Effector memory CD8-positive, alpha-beta T cell (primary cell): ENCODE measurements around the gene CCT3.
"Not testable (repeated sequence)": the region's sequence is repeated elsewhere in the genome, so short reads cannot be mapped to it uniquely, and the experiment has no call there.

ENCODE experiments used
- ATAC-seq: fragments of 150-1000 bp; cut with Tn5 transposase; replicated peaks from 2 replicates; pipeline ENCODE4 v1.10.0; 2021; ENCODE audit warnings: mild to moderate bottlenecking, moderate library complexity
- DNase-seq, 3 experiments: peaks; one replicate each; pipeline ENCODE4 v3.0.0; 2021
- H3K27ac Mint-ChIP-seq, 2 donors: one replicate each; pipeline ENCODE4 v1.8.0; 2022; ENCODE audit warnings: mild to moderate bottlenecking in 2 of 2, mixed read lengths in 2 of 2, moderate library complexity in 2 of 2
- H3K27me3 Mint-ChIP-seq, 2 donors: one replicate each; pipeline ENCODE4 v1.8.0; 2022; ENCODE audit warnings: mixed read lengths in 2 of 2
- H3K36me3 Mint-ChIP-seq: one replicate; pipeline ENCODE4 v1.8.0; 2022; ENCODE audit warnings: mild to moderate bottlenecking, moderate library complexity, mixed read lengths; ENCODE audit not compliant: insufficient read depth
- H3K4me1 Mint-ChIP-seq, 2 donors: one replicate each; pipeline ENCODE4 v1.8.0; 2022; ENCODE audit warnings: low read depth in 2 of 2, mixed read lengths in 2 of 2
- H3K4me3 Mint-ChIP-seq, 2 donors: one replicate each; pipeline ENCODE4 v1.8.0; 2022; ENCODE audit warnings: mild to moderate bottlenecking in 2 of 2, mixed read lengths in 2 of 2, moderate library complexity in 2 of 2
- H3K9me3 Mint-ChIP-seq, 2 donors: one replicate each; pipeline ENCODE4 v1.8.0; 2022; ENCODE audit warnings: mixed read lengths in 2 of 2

CCT3 gene

GRCh38 chr1:156337888-156338179 lies 258 bp downstream of the CCT3 start:
- H3K4me1 Mint-ChIP-seq, result peaks cover 28 to 30% of the 10 kb centered on the region in 2 donors
- H3K36me3 Mint-ChIP-seq, result peaks cover 34% of the 10 kb centered on the region
- no peaks in the 10 kb centered on the region for H3K9me3 Mint-ChIP-seq
- H3K27ac Mint-ChIP-seq, result peak overlapping the region; percentile 90 to 93
- H3K27me3 Mint-ChIP-seq, result no peaks in the 10 kb centered on the region
- DNase-seq (no peak), ATAC-seq (no peak)
- peak overlapping the region; percentile 93 to 95 for H3K4me3 Mint-ChIP-seq

DNA sequence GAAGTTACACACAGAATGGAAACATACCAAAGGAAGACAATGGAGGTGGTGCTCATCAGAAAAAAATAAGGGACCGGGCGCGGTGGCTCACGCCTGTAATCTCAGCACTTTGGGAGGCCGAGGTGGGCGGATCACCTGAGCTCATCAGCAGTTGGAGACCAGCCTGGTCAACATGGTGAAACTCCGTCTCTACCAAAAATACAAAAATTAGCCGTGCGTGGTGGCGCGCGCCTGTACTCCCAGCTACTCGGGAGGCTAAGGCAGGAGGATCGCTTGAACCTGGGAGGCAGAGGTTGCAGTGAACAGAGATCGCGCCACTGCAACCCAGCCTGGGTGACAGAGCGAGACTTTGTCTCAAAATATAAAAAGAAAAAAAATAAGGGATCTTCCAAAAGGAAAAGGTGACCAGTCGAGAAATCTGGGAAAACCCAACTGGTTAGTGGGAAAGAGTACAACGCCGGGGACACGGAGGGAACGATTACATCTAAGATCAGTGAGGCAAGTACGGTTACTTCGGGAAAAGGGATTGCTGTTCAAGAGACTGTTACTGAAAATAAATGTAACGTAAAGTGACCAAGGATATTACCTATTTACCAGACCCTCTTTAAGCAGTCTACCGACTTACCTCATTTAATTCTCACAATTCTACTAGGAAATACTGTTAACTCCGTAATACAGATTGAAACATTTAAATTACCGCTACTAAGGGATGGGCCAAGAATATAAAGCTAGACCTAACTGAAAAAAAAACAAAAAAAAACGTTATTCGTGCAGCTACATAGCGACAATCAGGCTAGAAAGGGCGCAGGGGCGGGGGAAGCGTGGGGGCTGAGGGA lies 822 bp downstream of the CCT3 start:
- peaks cover 28 to 30% of the 10 kb centered on the region in 2 donors for H3K4me1 Mint-ChIP-seq
- ATAC-seq (no peak), DNase-seq (no peak)
- peak overlapping the region; percentile 93 to 95 for H3K4me3 Mint-ChIP-seq
- peak overlapping the region; percentile 90 to 93 for H3K27ac Mint-ChIP-seq
- H3K36me3 Mint-ChIP-seq, result peaks cover 39% of the 10 kb centered on the region
- no peaks in the 10 kb centered on the region for H3K27me3 Mint-ChIP-seq
- no peaks in the 10 kb centered on the region for H3K9me3 Mint-ChIP-seq

DNA sequence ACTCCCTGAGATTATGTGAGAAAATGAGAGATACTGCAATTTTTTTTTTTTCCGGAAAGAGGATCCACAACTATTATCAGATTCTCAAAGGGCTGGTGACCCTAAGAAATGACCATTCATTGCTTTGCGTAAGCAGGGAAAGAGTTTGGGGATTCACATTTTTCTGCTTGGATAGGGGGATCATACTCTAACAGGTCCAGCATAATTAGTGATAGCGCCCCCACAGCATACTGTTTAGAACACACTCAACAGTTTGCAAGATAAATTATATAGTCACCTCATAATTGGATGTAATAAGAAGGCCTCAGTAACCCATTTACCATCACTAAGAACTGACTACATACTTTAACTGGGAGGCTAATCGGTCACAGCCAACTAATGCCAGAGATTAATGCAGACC lies 1.9 kb downstream of the CCT3 start:
- Mint-ChIP-seq H3K27me3 (no peaks in the 10 kb centered on the region), H3K4me3 (peak overlapping the region; percentile 93 to 95), H3K36me3 (peaks cover 50% of the 10 kb centered on the region), H3K27ac (peak overlapping the region in 1 of 2 donors; percentile 90), H3K9me3 (no peaks in the 10 kb centered on the region), H3K4me1 (peaks cover 28 to 30% of the 10 kb centered on the region in 2 donors)
- ATAC-seq (no peak), DNase-seq (no peak)

- not testable (repeated sequence) for H3K4me3 Mint-ChIP-seq, H3K27me3 Mint-ChIP-seq
Measured at GRCh38 chr1:156323179-156323578, 14.9 kb downstream of the CCT3 start.

GRCh38 chr1:156320560-156320959 lies 17.5 kb downstream of the CCT3 start:
- ATAC-seq (no peak), DNase-seq (no peak)
- no peaks in the 10 kb centered on the region for H3K4me1 Mint-ChIP-seq
- no peak overlapping the region for H3K27ac Mint-ChIP-seq
- no peaks in the 10 kb centered on the region for H3K9me3 Mint-ChIP-seq
- H3K4me3 Mint-ChIP-seq, result no peak overlapping the region
- H3K36me3 Mint-ChIP-seq, result peaks cover 86% of the 10 kb centered on the region
- H3K27me3 Mint-ChIP-seq, result no peaks in the 10 kb centered on the region

More at GRCh38 chr1:156323179-156323578, 14.9 kb downstream of the CCT3 start:
- not testable (repeated sequence) for H3K9me3 Mint-ChIP-seq, H3K4me1 Mint-ChIP-seq, DNase-seq, ATAC-seq, H3K27ac Mint-ChIP-seq
- peaks cover 72% of the 10 kb centered on the region for H3K36me3 Mint-ChIP-seq

DNA sequence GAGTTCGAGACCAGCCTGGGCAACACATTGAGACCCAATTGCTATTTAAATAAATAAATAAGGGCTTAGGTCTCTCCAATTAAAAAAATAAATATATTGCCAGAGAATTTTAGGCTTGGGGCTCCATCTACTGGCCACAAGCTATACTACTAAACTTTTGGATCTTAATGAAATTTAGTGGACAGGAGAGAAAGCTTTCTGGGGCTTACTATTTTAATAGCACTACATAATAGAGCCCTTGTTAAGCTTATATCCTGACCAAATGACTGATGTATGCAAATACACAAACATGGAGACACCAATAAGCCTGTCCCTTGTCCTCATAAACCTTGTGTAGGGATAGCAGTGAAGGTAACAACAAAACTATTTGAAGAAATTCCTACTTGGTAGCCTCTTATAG lies 18.4 kb downstream of the CCT3 start:
- Mint-ChIP-seq H3K4me3 (no peak overlapping the region), H3K36me3 (peaks cover 89% of the 10 kb centered on the region), H3K27ac (no peak overlapping the region), H3K4me1 (no peaks in the 10 kb centered on the region), H3K9me3 (no peaks in the 10 kb centered on the region), H3K27me3 (no peaks in the 10 kb centered on the region)
- DNase-seq (peak in 2 of 3 experiments; percentile 17), ATAC-seq (no peak)

GRCh38 chr1:156316909-156317308 lies 21.2 kb downstream of the CCT3 start:
- Mint-ChIP-seq H3K4me1 (no peaks in the 10 kb centered on the region), H3K9me3 (no peaks in the 10 kb centered on the region), H3K27ac (no peak overlapping the region), H3K4me3 (no peak overlapping the region), H3K36me3 (peaks cover 84% of the 10 kb centered on the region), H3K27me3 (no peaks in the 10 kb centered on the region)
- DNase-seq (no peak), ATAC-seq (no peak)

- no peak for DNase-seq
- H3K36me3 Mint-ChIP-seq, result peaks cover 69% of the 10 kb centered on the region
- no peaks in the 10 kb centered on the region for H3K4me1 Mint-ChIP-seq
- no peaks in the 10 kb centered on the region for H3K27me3 Mint-ChIP-seq
- ATAC-seq, result no peak
- H3K4me3 Mint-ChIP-seq, result no peak overlapping the region
- H3K9me3 Mint-ChIP-seq, result no peaks in the 10 kb centered on the region
- no peak overlapping the region for H3K27ac Mint-ChIP-seq
Measured at GRCh38 chr1:156310962-156311361, 27.1 kb downstream of the CCT3 start.

- Mint-ChIP-seq H3K9me3 (no peaks in the 10 kb centered on the region), H3K27me3 (no peaks in the 10 kb centered on the region), H3K4me3 (no peak overlapping the region), H3K4me1 (no peaks in the 10 kb centered on the region), H3K36me3 (peaks cover 62% of the 10 kb centered on the region), H3K27ac (no peak overlapping the region)
- no peak for ATAC-seq
- no peak for DNase-seq
Measured at GRCh38 chr1:156308078-156308477, 30.0 kb downstream of the CCT3 start.

- Mint-ChIP-seq H3K9me3 (no peaks in the 10 kb centered on the region), H3K36me3 (peaks cover 46% of the 10 kb centered on the region), H3K4me1 (no peaks in the 10 kb centered on the region), H3K27me3 (no peaks in the 10 kb centered on the region), H3K4me3 (no peak overlapping the region), H3K27ac (no peak overlapping the region)
- DNase-seq (no peak), ATAC-seq (no peak)
Measured at GRCh38 chr1:156305215-156305614, 32.9 kb downstream of the CCT3 start.

- Mint-ChIP-seq H3K4me3 (no peak overlapping the region), H3K36me3 (peaks cover 32% of the 10 kb centered on the region), H3K4me1 (no peaks in the 10 kb centered on the region), H3K27ac (no peak overlapping the region), H3K9me3 (no peaks in the 10 kb centered on the region), H3K27me3 (no peaks in the 10 kb centered on the region)
- DNase-seq (no peak), ATAC-seq (no peak)
Measured at GRCh38 chr1:156303241-156303640, 34.9 kb downstream of the CCT3 start.

DNA sequence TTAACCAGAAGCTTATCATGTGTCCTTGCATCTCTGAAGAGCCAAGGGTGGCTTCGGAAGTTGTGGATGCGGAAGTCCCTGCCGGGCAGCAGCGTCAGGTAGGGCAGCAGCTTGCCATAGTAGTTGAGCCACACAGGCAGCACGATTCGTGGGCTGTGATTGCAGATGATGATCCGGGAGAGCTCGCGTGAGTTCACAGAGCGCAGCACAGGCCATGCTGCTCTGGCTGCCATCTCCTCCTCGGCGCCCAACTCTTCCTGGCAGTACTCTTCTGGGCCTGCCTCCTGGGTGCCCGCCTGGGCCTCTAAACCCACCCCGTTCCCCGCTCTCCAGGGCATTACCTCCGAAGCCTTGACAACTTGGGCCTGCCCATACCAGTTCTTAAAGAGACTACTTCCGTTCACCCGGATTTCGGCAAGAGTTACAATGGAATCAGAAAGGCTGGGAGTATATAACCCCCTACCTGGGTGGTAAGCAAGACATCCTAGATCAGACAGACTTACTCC lies 39.2 kb downstream of the CCT3 start, which contains the start of gene VHLL:
TSS of gene VHLL (minus strand) at position 456 of the 506 bp plus-strand sequence. CDS start at position 338, 118 bp downstream.
- Mint-ChIP-seq H3K4me1 (peaks cover 12% of the 10 kb centered on the region in 2 donors), H3K9me3 (no peaks in the 10 kb centered on the region), H3K36me3 (peaks cover 7% of the 10 kb centered on the region), H3K4me3 (no peak within 1 kb of the TSS), H3K27ac (no peak within 1 kb of the TSS), H3K27me3 (no peaks in the 10 kb centered on the region)
- DNase-seq, result no peak
- ATAC-seq, result no peak

GRCh38 chr1:156295391-156295947 lies 42.6 kb downstream of the CCT3 start, which contains the start of gene GLMP:
Gene GLMP, minus strand, starts transcription at chr1:156295679. Its CDS starts 34 bp downstream, at chr1:156295645.
- H3K4me3 Mint-ChIP-seq, result peak within 1 kb of the TSS; percentile 90 to 93
- H3K4me1 Mint-ChIP-seq, result peaks cover 12 to 16% of the 10 kb centered on the region in 2 donors
- peak; percentile 26 to 31 (median 29) for DNase-seq
- H3K27me3 Mint-ChIP-seq, result no peaks in the 10 kb centered on the region
- H3K27ac Mint-ChIP-seq, result peak within 1 kb of the TSS; percentile 93 to 95
- peak; percentile 95 for ATAC-seq
- no peaks in the 10 kb centered on the region for H3K9me3 Mint-ChIP-seq
- peaks cover 7% of the 10 kb centered on the region for H3K36me3 Mint-ChIP-seq

DNA sequence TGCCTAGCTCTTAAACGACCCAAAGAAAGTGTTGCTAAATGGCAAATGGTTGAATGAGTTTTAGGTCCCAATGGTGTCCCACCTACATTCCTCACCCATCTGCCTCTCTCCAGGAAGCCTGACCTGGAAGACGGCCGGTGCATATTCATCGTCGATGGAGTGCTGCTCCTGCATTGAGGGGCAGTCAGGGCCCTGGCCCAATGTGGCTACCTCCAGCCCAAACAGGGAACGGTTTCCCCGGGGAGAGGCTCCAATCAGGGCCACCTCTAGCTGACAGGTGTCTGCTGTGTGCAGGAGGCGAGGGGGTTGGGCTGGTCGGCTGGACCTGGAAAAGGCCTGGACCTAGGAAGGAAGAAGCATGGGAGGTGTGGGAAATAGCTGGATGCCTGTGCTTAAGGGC lies 44.2 kb downstream of the CCT3 start:
- Mint-ChIP-seq H3K27ac (no peak overlapping the region), H3K9me3 (no peaks in the 10 kb centered on the region), H3K27me3 (no peaks in the 10 kb centered on the region), H3K36me3 (peaks cover 8% of the 10 kb centered on the region), H3K4me1 (peaks cover 12 to 16% of the 10 kb centered on the region in 2 donors), H3K4me3 (peak overlapping the region in 1 of 2 donors; percentile 93)
- no peak for DNase-seq
- ATAC-seq, result no peak
